Dendritic cell treated with granulocyte-macrophage colony-stimulating factor and Interleukin-4, amounts not matched to agents 40 ng/mL and 50 ng/mL, for 4 days (primary cell): ENCODE results near the gene BBS7.

Experiments used
- H3K27ac Mint-ChIP-seq: one replicate; pipeline ENCODE4 v1.8.0; 2022; ENCODE audit warnings: mild to moderate bottlenecking, mixed read lengths
- H3K27me3 Mint-ChIP-seq: one replicate; pipeline ENCODE4 v1.8.0; 2022; ENCODE audit warnings: mild to moderate bottlenecking, mixed read lengths
- H3K36me3 Mint-ChIP-seq: one replicate; pipeline ENCODE4 v1.8.0; 2022; ENCODE audit warnings: low read depth, mixed read lengths
- H3K4me1 Mint-ChIP-seq: one replicate; pipeline ENCODE4 v1.8.0; 2022; ENCODE audit warnings: low read depth, mixed read lengths
- H3K4me3 Mint-ChIP-seq: one replicate; pipeline ENCODE4 v1.8.0; 2022; ENCODE audit warnings: mild to moderate bottlenecking, moderate library complexity, mixed read lengths
- H3K9me3 Mint-ChIP-seq: one replicate; pipeline ENCODE4 v1.8.0; 2022; ENCODE audit warnings: mixed read lengths
- intact Hi-C: fragments of 100-400 bp; cut with micrococcal nuclease; formaldehyde crosslinking; loops from one replicate; pipeline ENCODE4 v1.15.0; 2022

Gene BBS7

GRCh38 chr4:121794505-121795188, 75.6 kb downstream of the BBS7 start:
- peaks cover 21% of the 10 kb centered on the region for H3K27me3 Mint-ChIP-seq
- no peak overlapping the region for H3K4me3 Mint-ChIP-seq
- intact Hi-C loops = no loop called here
- H3K4me1 Mint-ChIP-seq = peaks cover 5% of the 10 kb centered on the region
- no peaks in the 10 kb centered on the region for H3K9me3 Mint-ChIP-seq
- H3K27ac Mint-ChIP-seq = no peak overlapping the region
- no peaks in the 10 kb centered on the region for H3K36me3 Mint-ChIP-seq

DNA sequence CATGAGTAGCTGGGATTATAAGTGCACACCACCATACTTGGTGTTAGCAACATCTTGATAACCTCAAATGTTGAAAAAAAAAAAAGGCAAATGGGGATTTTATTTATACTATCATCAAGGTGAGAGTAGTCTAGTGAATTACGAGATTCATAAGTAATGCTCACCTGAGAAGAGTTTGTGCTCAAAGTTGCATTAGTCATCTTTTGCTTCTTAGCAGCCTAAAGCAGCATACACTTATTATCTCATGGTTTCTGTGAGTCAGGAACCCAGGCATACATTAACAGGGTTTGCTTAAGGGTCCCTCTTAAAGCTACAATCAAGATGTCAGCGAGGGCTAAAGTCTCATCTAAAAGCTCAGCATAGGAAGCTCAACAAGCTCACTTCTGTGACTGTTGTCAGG, 77.3 kb downstream of the BBS7 start:
- intact Hi-C loops = no loop called here
- H3K27ac Mint-ChIP-seq = no peak overlapping the region
- H3K9me3 Mint-ChIP-seq = no peaks in the 10 kb centered on the region
- H3K27me3 Mint-ChIP-seq = peaks cover 28% of the 10 kb centered on the region
- peaks cover 9% of the 10 kb centered on the region for H3K4me1 Mint-ChIP-seq
- no peaks in the 10 kb centered on the region for H3K36me3 Mint-ChIP-seq
- H3K4me3 Mint-ChIP-seq = no peak overlapping the region

DNA sequence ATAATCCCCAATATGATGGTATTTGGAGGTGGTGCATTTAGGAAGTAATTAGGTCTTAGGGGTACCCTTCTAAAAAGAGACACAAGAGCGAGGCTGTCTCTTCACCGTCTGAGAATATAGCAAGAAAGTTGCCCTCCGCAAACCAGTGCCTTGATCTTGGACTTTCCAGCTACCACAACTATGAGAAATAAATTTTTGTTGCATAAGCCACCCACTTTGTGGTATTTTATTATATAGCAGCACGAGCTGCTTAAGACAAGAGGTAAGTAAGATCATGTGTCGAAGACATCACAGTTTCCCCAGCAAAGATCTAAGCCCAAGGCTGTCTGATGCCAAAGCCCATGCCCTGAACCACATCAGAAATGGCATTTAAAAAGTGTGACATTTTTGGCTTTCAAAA, 78.8 kb downstream of the BBS7 start:
- H3K9me3 Mint-ChIP-seq = no peaks in the 10 kb centered on the region
- intact Hi-C loops = no loop called here
- H3K27ac Mint-ChIP-seq = no peak overlapping the region
- peaks cover 10% of the 10 kb centered on the region for H3K4me1 Mint-ChIP-seq
- no peaks in the 10 kb centered on the region for H3K36me3 Mint-ChIP-seq
- no peak overlapping the region for H3K4me3 Mint-ChIP-seq
- H3K27me3 Mint-ChIP-seq = peaks cover 32% of the 10 kb centered on the region

DNA sequence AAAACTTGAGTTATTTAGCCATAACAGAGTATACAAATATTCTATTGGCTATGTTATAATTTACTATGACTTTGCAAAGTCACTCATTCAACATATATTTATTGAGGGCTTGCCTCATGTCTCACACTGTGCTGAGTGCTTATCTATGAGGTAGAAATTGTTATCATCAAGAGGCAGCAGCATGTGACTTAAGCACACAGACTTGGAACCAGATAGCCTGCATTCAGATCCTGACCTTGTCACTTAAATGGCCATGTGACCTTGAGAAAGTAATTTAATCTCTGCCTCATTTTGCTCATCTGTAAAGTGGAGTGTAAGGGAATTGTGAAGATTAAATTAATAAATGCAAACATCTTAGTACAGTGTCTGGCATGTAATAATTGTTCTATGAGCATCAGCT, 79.3 kb downstream of the BBS7 start:
- H3K4me3 Mint-ChIP-seq = no peak overlapping the region
- H3K27ac Mint-ChIP-seq = no peak overlapping the region
- no peaks in the 10 kb centered on the region for H3K9me3 Mint-ChIP-seq
- intact Hi-C loops = no loop called here
- peaks cover 28% of the 10 kb centered on the region for H3K27me3 Mint-ChIP-seq
- peaks cover 10% of the 10 kb centered on the region for H3K4me1 Mint-ChIP-seq
- H3K36me3 Mint-ChIP-seq = no peaks in the 10 kb centered on the region

GRCh38 chr4:121789960-121790829, 80.1 kb downstream of the BBS7 start:
- Mint-ChIP-seq H3K27me3 (peaks cover 30% of the 10 kb centered on the region), H3K36me3 (no peaks in the 10 kb centered on the region), H3K4me3 (no peak overlapping the region), H3K4me1 (peaks cover 10% of the 10 kb centered on the region), H3K27ac (no peak overlapping the region), H3K9me3 (no peaks in the 10 kb centered on the region)
- intact Hi-C loops = no loop called here

DNA sequence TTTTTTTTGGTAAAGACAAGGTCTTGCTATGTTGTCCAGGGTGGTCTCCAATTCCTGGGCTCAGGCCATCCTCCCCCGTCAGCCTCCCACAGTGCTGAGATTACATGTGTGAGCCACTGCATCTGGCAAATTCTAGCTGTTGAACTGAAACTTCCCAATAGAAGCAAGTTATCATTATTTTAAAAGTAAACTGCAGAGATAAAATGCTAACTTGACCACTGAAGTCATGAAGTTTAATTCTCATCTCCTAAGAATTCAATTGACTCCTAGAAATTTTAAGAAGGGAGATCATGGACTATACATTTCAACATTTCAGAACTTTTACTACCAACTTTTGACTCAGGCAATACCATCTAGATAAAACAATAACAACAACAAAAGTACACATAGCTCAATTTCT, 80.8 kb downstream of the BBS7 start:
- H3K4me3 Mint-ChIP-seq = no peak overlapping the region
- H3K27ac Mint-ChIP-seq = no peak overlapping the region
- H3K4me1 Mint-ChIP-seq = peaks cover 10% of the 10 kb centered on the region
- intact Hi-C loops = no loop called here
- H3K9me3 Mint-ChIP-seq = no peaks in the 10 kb centered on the region
- no peaks in the 10 kb centered on the region for H3K36me3 Mint-ChIP-seq
- H3K27me3 Mint-ChIP-seq = peaks cover 26% of the 10 kb centered on the region

GRCh38 chr4:121788896-121789295, 81.4 kb downstream of the BBS7 start:
- Mint-ChIP-seq H3K9me3 (no peaks in the 10 kb centered on the region), H3K27ac (no peak overlapping the region), H3K4me1 (peaks cover 10% of the 10 kb centered on the region), H3K4me3 (no peak overlapping the region), H3K27me3 (peaks cover 24% of the 10 kb centered on the region), H3K36me3 (no peaks in the 10 kb centered on the region)
- intact Hi-C loops = no loop called here

- Mint-ChIP-seq H3K4me3 (no peak overlapping the region), H3K27ac (no peak overlapping the region), H3K36me3 (no peaks in the 10 kb centered on the region), H3K9me3 (no peaks in the 10 kb centered on the region), H3K4me1 (peaks cover 16% of the 10 kb centered on the region), H3K27me3 (peaks cover 25% of the 10 kb centered on the region)
- intact Hi-C loops = no loop called here
Observed at GRCh38 chr4:121786221-121786620, 84.1 kb downstream of the BBS7 start.

- intact Hi-C loops = no loop called here
- no peaks in the 10 kb centered on the region for H3K9me3 Mint-ChIP-seq
- H3K27ac Mint-ChIP-seq = no peak overlapping the region
- no peaks in the 10 kb centered on the region for H3K36me3 Mint-ChIP-seq
- H3K4me3 Mint-ChIP-seq = no peak overlapping the region
- peaks cover 27% of the 10 kb centered on the region for H3K27me3 Mint-ChIP-seq
- H3K4me1 Mint-ChIP-seq = peaks cover 16% of the 10 kb centered on the region
Observed at GRCh38 chr4:121785479-121785878, 84.8 kb downstream of the BBS7 start.

DNA sequence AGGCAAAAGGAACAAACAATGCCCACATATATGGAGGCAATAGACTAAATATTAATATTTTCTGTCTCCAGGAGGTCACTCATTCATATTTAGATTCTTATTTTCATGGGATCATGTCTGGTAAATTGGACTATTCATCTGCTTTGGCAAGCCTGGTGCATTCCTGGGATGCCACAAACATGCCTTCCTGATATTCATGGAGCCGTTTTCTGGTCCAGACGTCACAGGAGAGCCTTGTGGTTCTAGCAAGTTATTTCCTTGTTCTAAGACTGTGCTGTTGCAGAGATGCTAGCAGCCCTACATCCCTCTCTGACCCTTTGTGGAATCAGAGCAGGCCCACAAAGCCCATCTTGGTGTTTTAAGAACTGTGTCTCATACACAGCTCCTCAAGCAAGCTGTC, 85.3 kb downstream of the BBS7 start:
- H3K9me3 Mint-ChIP-seq = no peaks in the 10 kb centered on the region
- peaks cover 27% of the 10 kb centered on the region for H3K27me3 Mint-ChIP-seq
- H3K4me1 Mint-ChIP-seq = peaks cover 16% of the 10 kb centered on the region
- H3K4me3 Mint-ChIP-seq = no peak overlapping the region
- no peak overlapping the region for H3K27ac Mint-ChIP-seq
- intact Hi-C loops = no loop called here
- H3K36me3 Mint-ChIP-seq = no peaks in the 10 kb centered on the region

DNA sequence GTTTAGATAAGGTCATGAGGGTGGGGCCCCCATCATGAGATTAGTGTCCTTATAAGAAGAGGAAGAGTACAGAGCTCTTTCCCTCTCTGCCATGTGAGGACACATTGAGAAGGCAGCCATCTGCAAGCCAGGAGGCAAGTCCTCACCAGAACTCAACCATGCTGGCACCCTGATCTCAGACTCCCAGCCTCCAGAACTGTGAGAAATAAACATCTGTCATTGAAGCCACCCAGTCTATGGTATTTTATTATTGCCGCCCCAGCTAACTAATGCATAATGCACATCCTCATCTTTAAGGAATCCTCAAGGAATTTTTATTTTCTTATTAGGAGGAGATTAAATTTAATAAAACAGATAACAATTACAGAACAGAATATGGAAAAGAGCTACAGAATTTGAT, 85.9 kb downstream of the BBS7 start:
- no peaks in the 10 kb centered on the region for H3K9me3 Mint-ChIP-seq
- intact Hi-C loops = no loop called here
- peaks cover 16% of the 10 kb centered on the region for H3K4me1 Mint-ChIP-seq
- no peak overlapping the region for H3K4me3 Mint-ChIP-seq
- no peaks in the 10 kb centered on the region for H3K36me3 Mint-ChIP-seq
- peaks cover 26% of the 10 kb centered on the region for H3K27me3 Mint-ChIP-seq
- no peak overlapping the region for H3K27ac Mint-ChIP-seq

- Mint-ChIP-seq H3K27me3 (peaks cover 23% of the 10 kb centered on the region), H3K36me3 (no peaks in the 10 kb centered on the region), H3K4me3 (no peak overlapping the region), H3K27ac (no peak overlapping the region), H3K9me3 (no peaks in the 10 kb centered on the region), H3K4me1 (peaks cover 9% of the 10 kb centered on the region)
- intact Hi-C loops = no loop called here
Observed at GRCh38 chr4:121783210-121783609, 87.1 kb downstream of the BBS7 start.

DNA sequence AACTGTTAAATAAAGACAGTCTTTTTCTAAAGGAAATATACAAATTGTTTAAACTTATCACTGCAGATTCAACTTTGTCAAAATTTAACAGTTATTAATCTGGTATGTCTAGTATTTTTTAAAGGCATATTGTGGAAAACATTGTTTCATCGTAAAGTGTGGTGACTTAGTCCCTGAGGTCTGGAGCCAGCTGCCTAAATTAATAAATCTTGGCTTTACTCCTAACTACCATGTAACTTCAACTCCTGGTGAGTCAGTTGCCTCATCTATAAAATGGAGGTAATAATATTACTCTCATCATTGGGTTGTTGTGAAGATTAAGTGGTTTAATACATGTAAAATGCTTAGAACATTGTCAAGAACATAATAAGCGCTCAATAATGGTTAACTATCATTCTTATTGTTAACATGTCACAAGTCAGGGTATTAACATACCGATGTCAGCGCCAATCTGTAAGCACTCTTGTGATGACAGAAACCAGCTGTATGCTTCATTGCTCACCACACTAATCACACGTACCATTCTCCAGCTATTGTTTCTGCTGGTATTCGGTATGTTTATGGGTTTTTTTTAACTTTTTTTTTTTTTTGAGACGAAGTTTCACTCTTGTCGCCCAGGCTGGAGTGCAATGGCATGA, 91.2 kb downstream of the BBS7 start:
- no peak overlapping the region for H3K4me3 Mint-ChIP-seq
- no peaks in the 10 kb centered on the region for H3K9me3 Mint-ChIP-seq
- H3K36me3 Mint-ChIP-seq = no peaks in the 10 kb centered on the region
- intact Hi-C loops = no loop called here
- no peak overlapping the region for H3K27ac Mint-ChIP-seq
- H3K27me3 Mint-ChIP-seq = peaks cover 15% of the 10 kb centered on the region
- H3K4me1 Mint-ChIP-seq = peaks cover 6% of the 10 kb centered on the region

DNA sequence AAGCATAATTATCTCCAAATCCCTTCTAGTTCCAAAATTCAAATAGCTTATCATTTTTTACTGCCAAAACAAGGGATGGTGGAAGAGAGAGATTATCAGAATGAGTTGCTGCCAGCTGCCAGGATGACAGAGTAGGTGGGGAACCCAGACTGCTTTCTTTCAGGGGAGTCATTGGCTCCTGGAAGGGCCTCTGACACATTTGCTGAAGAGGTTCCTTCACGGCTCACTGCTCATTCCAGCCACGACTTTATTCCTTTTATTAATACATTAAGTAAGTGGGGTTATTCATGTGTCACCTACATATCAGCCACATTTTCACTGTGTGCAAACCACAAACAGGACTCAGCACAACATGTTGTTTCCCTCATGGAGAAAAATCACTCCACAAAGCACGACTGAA, 92.6 kb downstream of the BBS7 start:
- H3K36me3 Mint-ChIP-seq = no peaks in the 10 kb centered on the region
- no peaks in the 10 kb centered on the region for H3K4me1 Mint-ChIP-seq
- H3K27me3 Mint-ChIP-seq = peaks cover 15% of the 10 kb centered on the region
- H3K4me3 Mint-ChIP-seq = no peak overlapping the region
- no peaks in the 10 kb centered on the region for H3K9me3 Mint-ChIP-seq
- H3K27ac Mint-ChIP-seq = no peak overlapping the region
- intact Hi-C loops = no loop called here
